DOHH2 (cell line): Measurements from ENCODE around the gene GPR108.

Experiments
- EZH2phosphoT487 ChIP-seq: fragments of 200-600 bp; sonication (generic); IDR thresholded peaks from 2 replicates; pipeline ENCODE4 v1.6.1; 2017; ENCODE audit warnings: borderline replicate concordance, mild to moderate bottlenecking, antibody characterized with exemption, low read length, moderate library complexity, mixed read lengths
- TF ChIP-seq, protein P1 (sequence below): fragments of 200-600 bp; sonication (generic); IDR thresholded peaks from one replicate; pipeline ENCODE4 v1.5.1; 2014; ENCODE audit warnings: antibody characterized with exemption, mild to moderate bottlenecking, low read depth, low read length; ENCODE audit not compliant: poor library complexity, severe bottlenecking

DNA sequence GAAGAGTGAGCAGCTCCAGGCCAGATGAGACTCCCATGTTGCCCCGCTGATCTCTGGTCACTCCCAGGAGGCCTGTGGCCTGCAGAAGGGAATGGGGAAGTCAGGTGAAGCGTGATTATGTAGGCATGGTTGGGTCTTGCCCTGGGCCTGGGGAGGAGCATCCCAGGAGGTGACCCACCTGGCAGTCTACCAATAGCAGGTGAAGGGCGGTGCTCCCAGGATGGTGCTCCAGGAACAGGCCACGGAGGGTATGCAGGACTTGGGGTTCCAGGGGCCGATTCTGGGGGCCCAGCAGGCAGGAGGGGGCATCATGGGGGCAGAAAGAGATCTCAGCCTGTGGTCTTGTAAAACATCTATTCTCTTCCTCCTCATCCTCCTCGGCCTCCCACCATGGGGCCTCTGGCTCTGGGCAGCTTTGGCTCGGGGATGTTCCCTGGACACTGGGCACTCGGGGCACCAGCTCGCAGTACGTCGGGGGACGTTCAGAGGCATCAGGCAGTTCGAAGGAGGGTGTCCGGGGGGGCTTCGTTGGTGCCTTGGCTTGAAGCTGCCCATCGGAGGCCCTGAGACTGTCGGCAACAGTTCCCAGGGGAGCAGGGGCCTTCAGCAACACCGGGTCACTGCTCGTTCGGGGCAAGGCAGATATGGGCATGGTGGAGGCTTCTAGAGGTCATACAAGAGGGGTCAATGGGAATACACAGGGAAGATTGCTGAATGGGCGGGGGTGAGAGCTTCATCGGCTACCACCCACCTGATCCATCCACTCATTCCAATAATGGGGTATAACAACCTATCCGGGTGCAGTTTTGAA is 17.5 kb upstream of the GPR108 start:
- TF ChIP-seq, protein P1, sequence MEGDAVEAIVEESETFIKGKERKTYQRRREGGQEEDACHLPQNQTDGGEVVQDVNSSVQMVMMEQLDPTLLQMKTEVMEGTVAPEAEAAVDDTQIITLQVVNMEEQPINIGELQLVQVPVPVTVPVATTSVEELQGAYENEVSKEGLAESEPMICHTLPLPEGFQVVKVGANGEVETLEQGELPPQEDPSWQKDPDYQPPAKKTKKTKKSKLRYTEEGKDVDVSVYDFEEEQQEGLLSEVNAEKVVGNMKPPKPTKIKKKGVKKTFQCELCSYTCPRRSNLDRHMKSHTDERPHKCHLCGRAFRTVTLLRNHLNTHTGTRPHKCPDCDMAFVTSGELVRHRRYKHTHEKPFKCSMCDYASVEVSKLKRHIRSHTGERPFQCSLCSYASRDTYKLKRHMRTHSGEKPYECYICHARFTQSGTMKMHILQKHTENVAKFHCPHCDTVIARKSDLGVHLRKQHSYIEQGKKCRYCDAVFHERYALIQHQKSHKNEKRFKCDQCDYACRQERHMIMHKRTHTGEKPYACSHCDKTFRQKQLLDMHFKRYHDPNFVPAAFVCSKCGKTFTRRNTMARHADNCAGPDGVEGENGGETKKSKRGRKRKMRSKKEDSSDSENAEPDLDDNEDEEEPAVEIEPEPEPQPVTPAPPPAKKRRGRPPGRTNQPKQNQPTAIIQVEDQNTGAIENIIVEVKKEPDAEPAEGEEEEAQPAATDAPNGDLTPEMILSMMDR, result no peak
- no peak for TF ChIP-seq EZH2phosphoT487
